Head of caudate nucleus (tissue), 42 donors: Measurements from ENCODE around the gene USP50.
"Not testable (repeated sequence)": the region's sequence is repeated elsewhere in the genome, so short reads cannot be mapped to it uniquely, and the experiment has no call there.

Experiments used
- DNase-seq, 42 donors: peaks; one replicate each; pipeline versions ENCODE4 v3.0.0 to v3.0.0-alpha.2; 2020 to 2021; ENCODE audit warnings: mixed read lengths in 7 of 42
- intact Hi-C: fragments of 100-400 bp; cut with DNase I; formaldehyde crosslinking; loops from one replicate; pipeline ENCODE4 v1.15.0; 2022

USP50 gene

DNA sequence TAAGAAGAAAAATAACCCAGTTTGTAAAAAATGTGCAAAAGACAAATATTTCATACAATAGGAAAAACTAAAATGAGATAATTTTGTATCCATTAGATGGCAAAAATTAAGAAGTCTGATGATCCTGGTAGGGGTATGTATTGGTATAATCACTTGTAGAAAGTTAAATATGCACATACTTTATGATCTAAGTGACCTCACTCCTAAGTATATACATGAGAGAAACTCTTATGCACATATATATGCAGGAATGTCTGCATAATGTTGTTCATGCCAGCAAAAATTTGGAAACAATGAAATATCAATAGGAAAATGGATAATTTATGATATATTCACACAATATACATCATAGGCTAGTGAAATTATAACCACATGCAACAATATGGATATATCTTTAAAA is 33.5 kb downstream of the USP50 start:
- no peak for DNase-seq
- intact Hi-C loops, result no loop called here

DNA sequence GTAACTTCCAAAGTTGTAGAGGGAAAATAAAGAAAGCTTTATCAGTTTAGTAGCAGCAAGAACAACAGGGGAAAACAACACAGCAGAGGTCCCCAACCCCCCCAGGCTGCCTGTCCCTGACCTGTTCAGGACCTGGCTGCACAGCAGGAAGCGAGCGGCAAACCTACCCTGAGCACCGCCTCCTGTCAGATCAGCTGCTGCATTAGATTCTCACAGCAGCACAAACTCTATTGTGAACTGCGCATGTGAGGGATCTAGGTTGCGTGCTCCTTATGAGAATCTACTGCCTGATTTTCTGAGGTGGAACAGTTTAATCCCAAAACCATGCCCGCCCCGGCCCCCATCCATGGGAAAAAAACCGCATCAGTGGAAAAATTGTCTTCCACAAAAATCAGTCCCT is 40.3 kb downstream of the USP50 start:
- DNase-seq, result peak; percentile 6 to 79 (median 50)
- intact Hi-C loops, result no loop called here

- intact Hi-C loops, DNase-seq: not testable (repeated sequence)
Measured at GRCh38 chr15:50505656-50506055, 40.8 kb downstream of the USP50 start.

DNA sequence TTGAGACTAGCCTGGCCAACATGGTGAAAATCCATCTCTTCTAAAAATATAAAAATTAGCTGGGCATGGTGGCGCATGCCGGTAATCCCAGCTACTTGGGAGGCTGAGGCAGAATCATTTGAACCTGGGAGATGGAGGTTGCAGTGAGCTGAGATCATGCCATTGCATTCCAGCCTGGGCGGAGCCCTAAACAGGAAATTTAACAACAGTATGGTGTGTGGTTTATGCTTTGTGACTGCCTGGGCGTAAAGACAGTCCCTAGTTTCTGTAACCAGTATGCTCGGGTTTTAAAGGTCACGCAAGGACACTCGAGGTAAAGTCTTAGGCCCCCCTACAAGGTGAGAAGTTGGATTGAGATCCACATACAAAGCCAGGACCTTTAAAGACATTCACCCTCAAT is 43.3 kb downstream of the USP50 start:
- intact Hi-C loops, result no loop called here
- no peak for DNase-seq

GRCh38 chr15:50501815-50502214 is 44.7 kb downstream of the USP50 start:
- DNase-seq, result no peak
- intact Hi-C loops, result no loop called here

- DNase-seq, result no peak
- intact Hi-C loops, result no loop called here
Measured at GRCh38 chr15:50500352-50500751, 46.1 kb downstream of the USP50 start.

DNA sequence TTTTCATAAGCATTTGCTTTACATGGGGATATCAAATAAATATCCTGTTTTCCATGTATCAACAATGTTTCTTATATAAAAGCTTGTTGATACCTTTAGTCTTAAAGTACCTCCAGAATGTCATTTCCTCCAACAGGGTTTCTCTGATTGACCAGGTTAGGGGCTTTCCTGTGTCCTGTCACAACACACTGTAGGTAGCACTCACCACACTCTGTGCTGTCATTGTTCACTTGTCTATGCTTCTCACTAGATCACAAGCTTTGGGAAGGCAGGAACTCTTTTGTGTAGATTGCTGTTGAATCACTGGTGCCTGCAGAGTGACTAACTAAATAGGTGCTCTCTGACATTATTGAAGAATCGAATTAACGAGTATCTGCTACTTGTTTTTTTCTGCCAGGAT is 49.8 kb downstream of the USP50 start:
- DNase-seq, result no peak
- intact Hi-C loops, result no loop called here

GRCh38 chr15:50494547-50494946 is 51.9 kb downstream of the USP50 start:
- DNase-seq, intact Hi-C loops: not testable (repeated sequence)

GRCh38 chr15:50493625-50494024 is 52.8 kb downstream of the USP50 start:
- no peak for DNase-seq
- intact Hi-C loops, result no loop called here

GRCh38 chr15:50487287-50487686 is 59.2 kb downstream of the USP50 start:
- intact Hi-C loops, result no loop called here
- no peak for DNase-seq

- intact Hi-C loops, result no loop called here
- no peak for DNase-seq
Measured at GRCh38 chr15:50485389-50485788, 61.1 kb downstream of the USP50 start.

- intact Hi-C loops, result no loop called here
- no peak for DNase-seq
Measured at GRCh38 chr15:50484781-50485180, 61.7 kb downstream of the USP50 start.

DNA sequence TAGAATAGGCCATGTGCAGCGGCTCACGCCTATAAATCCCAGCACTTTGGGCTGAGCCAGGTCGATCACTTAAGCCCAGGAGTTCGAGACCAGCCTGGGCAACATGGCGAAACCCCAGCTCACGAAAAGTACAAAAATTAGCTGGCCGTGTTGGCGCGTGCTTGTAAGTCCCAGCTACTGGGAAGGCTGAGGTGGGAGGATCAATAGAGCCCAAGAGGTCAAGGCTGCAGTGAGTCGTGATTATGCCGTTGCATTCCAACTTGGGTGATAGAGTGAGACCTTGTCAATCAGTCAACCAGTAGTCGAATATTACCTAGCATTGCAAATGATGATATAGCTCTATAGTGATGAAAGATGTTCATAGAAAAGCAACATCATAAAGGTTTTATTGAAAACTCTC is 70.3 kb downstream of the USP50 start:
- intact Hi-C loops, result no loop called here

DNA sequence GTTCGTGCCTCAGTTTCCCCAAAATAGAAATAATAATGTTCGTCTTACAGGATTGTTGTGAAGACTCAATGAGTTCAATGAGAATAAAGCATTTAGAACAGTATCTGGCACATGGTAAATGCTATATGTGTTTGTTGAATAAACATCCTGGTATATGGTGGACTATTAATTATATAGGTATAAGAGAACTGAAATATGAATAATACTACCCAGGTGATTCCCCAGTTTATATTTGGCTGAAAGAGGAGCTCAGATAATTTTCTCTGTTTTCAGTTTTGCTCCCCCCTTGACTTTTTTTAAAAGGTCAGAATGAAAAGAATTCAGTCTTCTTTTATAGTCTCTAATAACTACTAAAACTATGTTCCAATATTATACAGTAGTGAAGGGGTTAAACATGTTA is 75.4 kb downstream of the USP50 start:
- intact Hi-C loops, result no loop called here
- DNase-seq, result no peak

More for the DNA sequence above, 70.3 kb downstream of the USP50 start:
- no peak for DNase-seq

DNA sequence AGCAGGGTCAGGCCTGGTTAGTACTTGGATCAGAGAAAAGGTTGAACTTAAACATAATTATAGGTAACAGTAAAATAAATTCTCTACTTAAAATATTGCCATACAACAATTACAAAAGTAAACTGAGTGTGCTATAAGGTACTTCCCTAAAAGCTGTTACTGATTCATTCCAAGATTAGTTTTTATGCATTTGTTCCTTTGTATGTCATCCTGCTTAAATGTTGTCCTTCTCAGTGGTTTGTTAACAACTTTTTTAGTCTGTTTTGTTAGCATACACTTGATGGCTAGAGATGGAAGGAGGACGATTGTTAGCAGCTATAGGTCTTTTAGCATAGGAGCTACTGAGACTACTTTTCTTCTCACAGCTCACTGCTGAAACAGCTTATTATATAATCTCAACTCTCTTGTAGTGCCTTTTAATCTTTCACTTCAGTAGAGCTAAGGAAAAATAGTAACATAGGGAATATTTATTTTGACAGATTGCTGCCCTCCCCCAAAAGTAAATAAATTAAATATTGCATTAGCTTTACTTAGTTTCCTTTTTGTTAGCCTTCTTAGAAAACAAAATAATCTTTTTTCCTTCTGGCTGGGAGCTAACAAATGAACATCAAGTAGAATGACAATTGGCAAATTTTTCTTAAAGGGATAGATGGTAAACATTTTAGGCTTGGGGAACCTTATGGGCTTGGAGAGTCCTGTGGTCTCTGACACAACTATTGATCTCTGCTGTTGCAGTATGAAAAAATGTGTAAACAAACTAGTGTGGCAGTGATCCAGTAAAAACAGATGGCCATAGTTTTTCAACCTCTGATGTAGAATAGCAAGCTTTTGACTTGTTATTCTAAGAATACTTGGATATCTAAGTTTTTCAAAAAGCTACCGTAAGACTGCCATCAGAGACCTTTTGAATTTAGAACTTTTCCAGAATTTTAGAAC is 82.8 kb downstream of the USP50 start:
- no peak for DNase-seq
- intact Hi-C loops, result no loop called here

DNA sequence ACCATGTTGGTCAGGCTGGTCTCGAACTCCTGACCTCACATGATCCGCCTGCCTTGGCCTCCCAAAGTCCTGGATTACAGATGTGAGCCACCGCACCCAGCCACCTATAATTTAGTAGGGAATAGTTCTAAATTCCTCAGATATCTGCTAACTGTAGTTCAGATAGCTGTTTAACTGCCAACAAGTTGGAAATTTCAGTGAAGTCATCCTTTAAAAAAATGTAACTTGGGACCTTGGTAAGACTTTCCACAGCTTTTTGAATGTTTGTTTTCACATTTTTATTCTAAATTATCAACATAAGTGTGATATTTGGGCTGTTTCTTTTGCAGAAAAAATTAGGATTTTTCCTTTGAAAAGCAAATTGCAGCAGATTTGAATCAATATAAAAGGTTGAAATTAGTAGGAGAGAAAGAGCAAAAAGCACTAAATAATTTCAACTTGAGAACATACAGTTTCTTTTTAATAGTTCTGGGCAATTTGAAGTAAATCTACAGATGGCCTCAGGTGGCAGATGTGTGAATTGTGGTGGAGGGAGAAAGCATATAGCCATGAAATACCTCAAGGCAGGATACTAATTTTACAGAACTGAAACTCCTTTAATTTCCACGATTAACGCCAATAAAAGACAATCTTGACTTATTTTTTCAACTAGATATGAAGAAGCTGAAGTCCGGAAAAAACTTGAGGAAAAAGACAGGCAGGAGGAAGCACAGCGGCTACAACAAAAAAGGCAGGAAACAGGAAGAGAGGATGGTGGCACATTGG is 87.9 kb downstream of the USP50 start:
- no peak for DNase-seq
- intact Hi-C loops, result no loop called here

GRCh38 chr15:50452927-50453326 is 93.5 kb downstream of the USP50 start:
- intact Hi-C loops, result no loop called here
- DNase-seq, result no peak
